ENCODE measurements around the gene SET.
A peak's percentile ranks its signal among the peaks of the same experiment; 100 is the strongest.

The SET gene

DNA sequence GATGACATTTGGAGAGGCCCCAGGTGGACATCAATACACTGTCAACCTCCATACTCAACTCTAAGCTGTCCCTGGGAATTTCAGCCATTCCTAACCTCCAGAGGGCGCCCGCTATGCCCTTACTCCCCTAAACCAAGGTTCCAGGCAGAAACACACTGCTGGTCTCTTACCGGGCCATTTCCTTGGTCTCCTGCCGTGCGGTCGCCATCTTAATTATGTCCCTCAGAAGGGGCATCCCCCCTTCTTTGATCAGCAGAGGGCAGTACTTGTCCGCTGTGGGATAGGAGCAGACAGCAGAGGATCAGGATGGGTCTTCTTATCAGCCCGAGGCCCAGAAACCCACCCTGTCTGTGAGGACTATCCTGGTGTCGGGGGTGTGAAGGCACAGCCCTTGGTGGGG lies 44.2 kb downstream of the SET start:
- TF ChIP-seq, protein P1, sequence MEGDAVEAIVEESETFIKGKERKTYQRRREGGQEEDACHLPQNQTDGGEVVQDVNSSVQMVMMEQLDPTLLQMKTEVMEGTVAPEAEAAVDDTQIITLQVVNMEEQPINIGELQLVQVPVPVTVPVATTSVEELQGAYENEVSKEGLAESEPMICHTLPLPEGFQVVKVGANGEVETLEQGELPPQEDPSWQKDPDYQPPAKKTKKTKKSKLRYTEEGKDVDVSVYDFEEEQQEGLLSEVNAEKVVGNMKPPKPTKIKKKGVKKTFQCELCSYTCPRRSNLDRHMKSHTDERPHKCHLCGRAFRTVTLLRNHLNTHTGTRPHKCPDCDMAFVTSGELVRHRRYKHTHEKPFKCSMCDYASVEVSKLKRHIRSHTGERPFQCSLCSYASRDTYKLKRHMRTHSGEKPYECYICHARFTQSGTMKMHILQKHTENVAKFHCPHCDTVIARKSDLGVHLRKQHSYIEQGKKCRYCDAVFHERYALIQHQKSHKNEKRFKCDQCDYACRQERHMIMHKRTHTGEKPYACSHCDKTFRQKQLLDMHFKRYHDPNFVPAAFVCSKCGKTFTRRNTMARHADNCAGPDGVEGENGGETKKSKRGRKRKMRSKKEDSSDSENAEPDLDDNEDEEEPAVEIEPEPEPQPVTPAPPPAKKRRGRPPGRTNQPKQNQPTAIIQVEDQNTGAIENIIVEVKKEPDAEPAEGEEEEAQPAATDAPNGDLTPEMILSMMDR (IDR thresholded peaks at IDR 0.05; ENCODE audit: low read length) = peak; percentile 65
- TF ChIP-seq EZH2 (IDR thresholded peaks at IDR 0.05; ENCODE audit: borderline replicate concordance, low read length) = no peak
- H3K36me3 ChIP-seq (ENCODE audit: insufficient read depth, low read length) = peaks cover 13% of the 10 kb centered on the region; the same call in 1 of the 2 replicates
- H4K20me1 ChIP-seq (ENCODE audit: insufficient read depth, low read length) = no peaks in the 10 kb centered on the region
- no peaks in the 10 kb centered on the region for H3K9me2 ChIP-seq (ENCODE audit: low read depth, low read length)
- H3K4me3 ChIP-seq (ENCODE audit: low read depth, low read length, poor library complexity, severe bottlenecking) = no peak overlapping the region
- H3K27me3 ChIP-seq (ENCODE audit: insufficient read depth, low read length) = no peaks in the 10 kb centered on the region
- no peak overlapping the region for H3K27ac ChIP-seq (ENCODE audit: low read depth, low read length, poor library complexity, severe bottlenecking)
- H3K4me1 ChIP-seq (ENCODE audit: insufficient read depth, low read length, severe bottlenecking) = peaks cover 7% of the 10 kb centered on the region
- no peak overlapping the region for H2AFZ ChIP-seq (ENCODE audit: low read length)
- H3K4me2 ChIP-seq (ENCODE audit: low read length) = peak overlapping the region; percentile 10; the same call in 1 of the 2 replicates
- H3F3A ChIP-seq (ENCODE audit: insufficient read depth, low read length) = no peaks in the 10 kb centered on the region
- H3K9me3 ChIP-seq (ENCODE audit: low read length) = no peaks in the 10 kb centered on the region
- H3K9ac ChIP-seq (ENCODE audit: low read length) = no peak overlapping the region; the same call in 1 of the 2 replicates
- H3K79me2 ChIP-seq (ENCODE audit: insufficient read depth, low read length) = no peaks in the 10 kb centered on the region

DNA sequence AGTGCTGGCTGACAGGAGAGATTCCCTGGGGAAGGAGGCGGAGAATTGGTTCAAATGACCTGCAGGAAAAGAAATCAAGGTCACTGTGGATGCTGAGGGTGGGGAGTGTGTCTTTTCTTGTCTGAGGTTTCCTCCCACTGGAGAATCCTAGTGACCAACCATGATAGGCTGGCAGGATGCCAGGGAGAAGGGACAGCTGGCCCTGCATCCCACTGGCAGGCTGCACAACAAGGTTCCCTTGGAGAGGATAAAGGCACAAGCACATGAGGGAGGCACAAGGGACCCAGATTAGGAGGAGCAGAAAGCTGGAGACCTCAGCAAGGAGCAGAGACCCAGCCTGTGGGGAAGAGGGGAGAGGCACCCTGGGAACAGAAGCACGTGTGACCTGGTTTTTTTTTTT lies 46.4 kb downstream of the SET start:
- Histone ChIP-seq H3K9ac (ENCODE audit: low read length) (no peak overlapping the region), H3K27me3 (ENCODE audit: insufficient read depth, low read length) (no peaks in the 10 kb centered on the region), H3K27ac (ENCODE audit: low read depth, low read length, poor library complexity, severe bottlenecking) (no peak overlapping the region), H3K4me3 (ENCODE audit: low read depth, low read length, poor library complexity, severe bottlenecking) (no peak overlapping the region), H3K36me3 (ENCODE audit: insufficient read depth, low read length) (peaks cover 13% of the 10 kb centered on the region; the same call in 1 of the 2 replicates), H3K9me3 (ENCODE audit: low read length) (no peaks in the 10 kb centered on the region), H3K9me2 (ENCODE audit: low read depth, low read length) (no peaks in the 10 kb centered on the region), H2AFZ (ENCODE audit: low read length) (no peak overlapping the region), H3K4me1 (ENCODE audit: insufficient read depth, low read length, severe bottlenecking) (peaks cover 4% of the 10 kb centered on the region), H4K20me1 (ENCODE audit: insufficient read depth, low read length) (no peaks in the 10 kb centered on the region), H3F3A (ENCODE audit: insufficient read depth, low read length) (no peaks in the 10 kb centered on the region), H3K4me2 (ENCODE audit: low read length) (no peak overlapping the region), H3K79me2 (ENCODE audit: insufficient read depth, low read length) (no peaks in the 10 kb centered on the region)
- no peak for TF ChIP-seq EZH2 (IDR thresholded peaks at IDR 0.05; ENCODE audit: borderline replicate concordance, low read length)
- TF ChIP-seq, protein P1 (IDR thresholded peaks at IDR 0.05; ENCODE audit: low read length) = no peak

DNA sequence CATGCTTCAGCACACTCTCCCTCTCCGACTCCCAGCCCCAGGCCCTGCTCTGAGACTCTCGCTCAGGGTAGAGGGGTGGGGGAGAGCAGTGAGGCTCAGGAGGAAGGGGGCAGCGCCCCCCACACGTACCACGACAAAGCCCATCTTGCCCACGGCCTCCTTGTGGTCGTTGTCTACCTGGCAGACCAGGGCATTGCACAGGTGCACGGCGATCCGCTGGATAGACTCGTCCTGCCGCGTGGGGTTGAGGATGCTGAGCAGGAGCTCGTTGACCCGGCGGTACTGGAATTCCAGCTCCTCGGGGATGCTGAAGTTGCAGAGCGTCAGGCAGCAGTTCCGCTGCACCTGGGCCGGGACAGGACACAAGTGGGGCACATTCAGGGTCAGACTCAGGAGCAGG lies 53.4 kb downstream of the SET start:
- Histone ChIP-seq H2AFZ (ENCODE audit: low read length) (no peak overlapping the region), H3K9me2 (ENCODE audit: low read depth, low read length) (no peaks in the 10 kb centered on the region), H3K4me2 (ENCODE audit: low read length) (no peak overlapping the region), H3K27me3 (ENCODE audit: insufficient read depth, low read length) (no peaks in the 10 kb centered on the region), H3K27ac (ENCODE audit: low read depth, low read length, poor library complexity, severe bottlenecking) (no peak overlapping the region), H3K9me3 (ENCODE audit: low read length) (no peaks in the 10 kb centered on the region), H4K20me1 (ENCODE audit: insufficient read depth, low read length) (no peaks in the 10 kb centered on the region), H3K4me1 (ENCODE audit: insufficient read depth, low read length, severe bottlenecking) (no peaks in the 10 kb centered on the region), H3F3A (ENCODE audit: insufficient read depth, low read length) (no peaks in the 10 kb centered on the region), H3K9ac (ENCODE audit: low read length) (no peak overlapping the region), H3K36me3 (ENCODE audit: insufficient read depth, low read length) (no peaks in the 10 kb centered on the region), H3K4me3 (ENCODE audit: low read depth, low read length, poor library complexity, severe bottlenecking) (no peak overlapping the region), H3K79me2 (ENCODE audit: insufficient read depth, low read length) (no peaks in the 10 kb centered on the region)
- TF ChIP-seq EZH2 (IDR thresholded peaks at IDR 0.05; ENCODE audit: borderline replicate concordance, low read length) = no peak
- TF ChIP-seq, protein P1 (IDR thresholded peaks at IDR 0.05; ENCODE audit: low read length) = no peak

All from OCI-LY1 (cell line).